HG02870 (cell line): ENCODE data around the gene GABRB3.

Experiments
- ATAC-seq: cut with Tn5 transposase; IDR thresholded peaks from one replicate; pipeline ENCODE4 v1.9.1; 2021; ENCODE audit warnings: mild to moderate bottlenecking, moderate library complexity; ENCODE audit not compliant: unreplicated experiment

The GABRB3 gene

DNA sequence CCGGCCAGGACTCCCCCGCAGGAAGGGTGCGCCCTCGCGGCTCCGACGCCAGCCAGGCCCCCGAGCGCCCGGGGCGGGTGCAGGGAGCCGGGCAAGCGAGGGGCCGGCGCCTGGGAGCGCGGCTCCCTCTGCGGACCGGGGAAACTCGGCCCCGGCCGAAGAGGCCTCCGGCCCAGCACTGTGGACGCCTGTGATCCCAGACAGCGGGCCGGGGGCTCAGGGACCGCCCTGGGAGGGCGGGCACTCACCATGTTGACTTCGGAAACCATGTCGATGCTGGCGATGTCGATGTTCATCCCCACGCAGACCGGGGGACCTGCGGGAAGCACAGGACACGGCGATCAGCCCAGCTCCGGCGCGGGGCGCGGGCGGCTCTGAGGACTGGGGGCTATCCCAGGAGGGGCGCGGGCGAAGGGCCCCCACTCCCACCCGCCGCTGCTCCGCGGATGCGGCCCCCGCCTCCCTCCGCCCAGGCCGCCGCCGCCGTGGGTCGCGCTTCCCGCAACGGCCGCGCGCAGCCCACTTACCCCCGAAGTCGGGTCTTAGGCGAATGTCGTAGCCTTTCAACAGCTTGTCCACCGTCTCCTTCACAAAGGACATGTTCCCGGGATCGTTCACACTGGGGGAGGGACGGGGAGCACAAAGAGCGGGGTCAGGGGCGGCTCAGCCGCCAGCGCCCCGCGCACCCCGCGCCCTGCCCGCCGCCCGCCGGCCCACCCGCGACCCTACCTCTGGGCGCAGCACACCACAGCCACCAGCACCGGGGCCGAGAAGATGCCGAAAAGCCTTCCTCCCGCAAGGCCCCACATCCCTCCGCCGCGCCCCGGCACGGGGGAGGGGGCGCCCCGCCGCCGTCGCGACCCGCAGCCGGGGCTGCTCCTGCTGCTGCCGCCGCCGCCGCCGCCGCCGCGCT, at the start of gene GABRB3:
GABRB3 (minus strand) TSS at position 913 of the 913 bp plus-strand sequence.
- no peak for ATAC-seq

- no peak for ATAC-seq
These were observed 34.9 kb upstream of the GABRB3 start for GRCh38 chr15:26807517-26808427.

- no peak for ATAC-seq
These were observed 33.7 kb upstream of the GABRB3 start for GRCh38 chr15:26806574-26806973.

- ATAC-seq, result no peak
These were observed 33.3 kb upstream of the GABRB3 start for GRCh38 chr15:26806151-26806550.

DNA sequence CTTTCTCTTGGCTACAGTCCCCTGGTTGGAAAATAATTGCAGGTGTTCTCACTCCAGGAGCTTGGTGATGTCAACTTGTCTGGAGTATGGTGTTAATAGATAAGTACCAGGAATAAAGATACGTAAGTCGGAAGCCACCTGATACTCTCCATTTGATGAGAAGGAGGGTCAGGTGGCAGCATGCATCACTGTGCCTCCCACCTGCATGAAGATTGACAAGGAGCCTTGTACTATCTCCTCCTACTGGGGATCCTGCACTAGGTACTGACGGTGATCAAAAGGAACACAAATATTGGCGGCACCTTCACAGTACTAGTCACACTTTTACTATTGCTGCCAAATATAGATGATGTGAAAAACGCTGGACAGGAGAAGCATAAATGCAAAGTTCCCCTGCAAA, 32.6 kb upstream of the GABRB3 start:
- no peak for ATAC-seq

GRCh38 chr15:26804063-26804804, 31.4 kb upstream of the GABRB3 start:
- no peak for ATAC-seq

- ATAC-seq, result no peak
These were observed 17.3 kb upstream of the GABRB3 start for GRCh38 chr15:26790118-26790517.

DNA sequence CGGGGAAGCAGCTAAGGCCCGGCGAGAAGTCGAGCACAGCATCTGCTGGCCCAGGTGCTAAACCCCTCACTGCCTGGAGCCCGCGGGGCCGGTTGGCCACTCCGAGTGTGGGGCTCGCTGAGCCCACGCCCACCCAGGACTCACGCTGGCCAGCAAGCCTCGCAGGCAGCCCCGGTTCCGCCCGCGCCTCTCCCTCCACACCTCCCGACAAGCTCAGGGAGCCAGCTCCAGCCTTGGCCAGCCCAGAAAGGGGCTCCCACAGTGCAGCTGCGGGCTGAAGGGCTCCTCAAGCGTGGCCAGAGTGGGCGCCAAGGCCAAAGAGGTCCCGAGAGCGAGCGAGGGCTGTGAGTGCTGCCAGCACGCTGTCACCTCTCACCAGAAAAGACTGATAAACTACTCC, 8.9 kb upstream of the GABRB3 start:
- ATAC-seq, result no peak

DNA sequence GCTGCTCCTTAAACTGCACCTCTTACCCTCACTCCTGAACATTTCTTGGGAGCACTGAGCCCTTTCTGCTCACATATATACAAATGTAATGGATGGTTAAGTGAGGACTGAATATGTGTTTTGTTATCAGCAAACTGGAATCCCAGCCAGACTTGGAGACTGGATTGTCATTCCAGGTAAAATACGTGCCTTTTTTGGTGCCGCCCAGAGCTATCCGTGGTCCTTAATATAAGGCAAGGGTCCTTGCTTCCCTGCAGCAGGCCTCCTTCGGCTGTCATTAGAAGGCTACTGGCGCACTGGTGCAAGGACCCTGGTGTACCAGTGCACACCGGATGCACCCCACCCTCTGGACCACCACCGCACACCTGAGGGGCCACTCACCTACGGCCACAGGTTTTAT, 1.1 kb upstream of the GABRB3 start:
- no peak for ATAC-seq

DNA sequence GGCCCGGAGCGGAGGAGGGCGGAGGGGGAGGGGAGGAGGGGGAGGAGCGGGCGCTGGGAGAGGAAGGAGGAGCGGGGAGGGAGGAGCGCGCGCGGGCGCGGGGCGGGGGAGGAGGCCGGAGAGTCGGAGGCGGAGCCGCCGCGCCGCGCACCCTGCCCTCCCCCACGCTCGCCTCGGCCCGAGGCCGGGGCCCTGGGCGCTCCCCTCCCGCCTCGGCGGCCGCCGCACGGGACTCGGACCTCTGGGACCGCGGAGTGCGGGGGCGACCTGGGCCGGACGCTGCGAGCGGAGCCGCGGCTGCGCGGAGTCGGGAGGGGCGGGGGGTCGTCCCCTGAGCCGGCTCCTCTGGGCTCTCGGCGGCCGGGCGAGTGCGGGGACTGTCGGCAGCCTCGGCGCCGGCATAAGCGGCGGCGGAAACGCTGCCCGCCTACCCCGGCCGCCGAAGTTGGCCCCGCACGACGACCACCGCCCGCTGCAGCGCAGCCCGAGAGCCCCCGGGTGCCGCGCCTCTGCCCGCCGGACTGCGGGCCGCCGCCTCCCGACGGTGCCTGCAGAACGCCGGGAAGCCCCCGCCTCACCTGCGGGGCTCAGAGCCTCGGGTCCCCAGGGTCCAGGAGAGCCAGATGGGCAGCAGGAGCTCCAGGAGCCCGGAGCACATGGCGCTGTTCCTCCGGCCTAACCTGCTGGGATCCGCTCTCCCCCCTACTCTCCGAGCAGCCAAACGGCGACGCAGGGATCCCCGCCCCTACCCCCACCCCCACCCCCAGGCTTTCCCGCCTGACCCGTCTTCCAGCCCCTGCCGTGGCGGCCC, 406 bp upstream of the GABRB3 start:
- ATAC-seq, result no peak

- no peak for ATAC-seq
These were observed 1.2 kb downstream of the GABRB3 start for GRCh38 chr15:26771578-26772153.

DNA sequence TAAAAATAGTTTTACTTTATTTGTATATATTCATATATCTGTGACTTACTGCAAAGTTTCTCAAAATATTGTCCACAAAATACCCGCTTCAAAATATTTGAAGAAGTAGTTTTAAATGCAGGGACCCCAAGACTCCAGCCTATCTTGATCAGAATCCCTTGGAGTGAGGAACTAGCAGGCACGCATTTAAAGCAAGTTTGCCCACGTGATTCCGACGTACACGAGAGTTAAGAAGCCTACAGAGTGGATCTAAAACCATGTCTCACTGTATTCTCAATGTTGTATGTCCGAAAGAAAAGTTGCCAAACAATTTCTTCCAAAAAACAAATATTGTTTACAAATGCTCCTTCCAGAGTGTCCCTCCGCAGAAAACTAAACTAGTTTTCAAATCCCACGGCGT, 1.7 kb downstream of the GABRB3 start:
- ATAC-seq, result no peak

DNA sequence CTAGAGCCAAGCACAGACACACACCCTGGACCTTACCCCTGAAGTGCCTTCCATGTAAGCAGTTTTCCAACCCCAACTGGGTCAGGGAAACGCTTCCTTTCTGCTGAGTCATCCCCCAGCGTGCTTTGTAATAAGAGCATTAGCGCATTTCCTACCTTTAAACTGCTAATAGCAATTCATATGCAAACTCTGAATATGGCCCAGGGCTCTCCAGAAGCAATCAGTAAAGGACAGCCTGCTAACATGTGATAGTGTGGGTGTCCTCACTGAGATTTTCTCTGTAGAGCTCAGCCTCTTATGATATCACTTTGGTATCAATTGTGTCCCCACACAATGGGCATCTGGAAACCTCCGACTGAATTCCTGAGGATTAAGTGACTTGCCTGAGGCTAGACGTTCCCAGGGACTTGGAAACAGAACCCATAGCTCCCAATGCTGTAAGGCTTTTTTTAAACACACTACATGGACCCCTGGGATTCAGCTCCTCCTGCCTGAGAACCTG, 5.6 kb downstream of the GABRB3 start:
- ATAC-seq, result no peak

DNA sequence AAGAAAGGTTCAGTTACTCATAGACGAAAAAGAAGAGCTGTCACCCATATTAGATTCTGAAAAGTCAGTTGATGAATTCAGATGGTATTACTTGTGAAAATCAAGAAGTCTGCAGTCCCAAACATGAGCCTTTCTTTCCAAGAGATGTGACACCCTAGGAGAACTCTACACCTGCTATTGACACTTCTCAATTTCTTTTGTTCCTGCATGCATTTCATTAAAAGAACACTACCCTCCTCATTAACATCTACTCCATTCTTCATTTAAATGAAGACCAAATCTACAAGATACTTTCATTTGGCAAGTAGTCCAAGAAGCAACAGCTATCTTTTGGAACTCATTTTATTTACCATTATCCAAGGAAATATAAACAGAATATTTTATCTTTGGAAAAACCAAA, 6.6 kb downstream of the GABRB3 start:
- ATAC-seq, result no peak

DNA sequence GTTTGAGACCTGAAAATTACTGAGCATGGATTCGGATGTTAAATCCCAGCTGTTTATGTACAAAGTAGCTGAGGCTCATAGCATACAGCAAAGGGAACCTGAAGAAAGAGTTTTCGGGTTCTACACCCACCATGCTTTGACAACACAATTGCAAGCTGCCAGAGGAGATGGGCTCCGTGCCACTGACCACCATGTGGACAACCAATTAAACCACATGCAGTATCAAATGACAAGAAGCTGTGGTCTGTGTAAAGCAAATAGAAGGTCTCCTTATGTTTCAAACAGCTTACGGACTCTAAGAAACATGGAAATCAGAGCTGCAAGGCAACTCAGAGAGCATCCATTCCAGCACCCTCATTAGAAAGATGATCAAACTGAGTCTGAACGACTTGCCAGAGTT, 12.9 kb downstream of the GABRB3 start:
- no peak for ATAC-seq

- no peak for ATAC-seq
These were observed 14.8 kb downstream of the GABRB3 start for GRCh38 chr15:26758079-26758478.

DNA sequence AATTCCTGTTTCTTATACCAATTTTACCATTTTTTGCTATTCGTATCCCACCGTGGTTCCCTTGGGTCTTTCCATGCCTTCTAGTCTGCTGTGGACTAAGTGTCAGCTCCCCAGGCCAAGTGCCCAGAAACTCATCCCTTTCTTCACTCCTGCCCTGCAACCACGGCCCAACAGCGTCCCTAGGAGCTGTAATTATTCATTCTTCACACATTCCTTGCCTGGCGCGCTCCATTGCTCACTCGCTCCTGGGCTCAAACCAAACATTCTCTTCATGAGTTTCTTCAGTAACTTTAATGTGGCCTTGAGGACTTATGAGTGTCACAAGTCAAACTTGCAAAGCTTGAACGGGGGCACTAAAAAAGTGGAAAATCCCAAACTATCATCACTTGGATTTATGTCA, 15.7 kb downstream of the GABRB3 start:
- no peak for ATAC-seq

DNA sequence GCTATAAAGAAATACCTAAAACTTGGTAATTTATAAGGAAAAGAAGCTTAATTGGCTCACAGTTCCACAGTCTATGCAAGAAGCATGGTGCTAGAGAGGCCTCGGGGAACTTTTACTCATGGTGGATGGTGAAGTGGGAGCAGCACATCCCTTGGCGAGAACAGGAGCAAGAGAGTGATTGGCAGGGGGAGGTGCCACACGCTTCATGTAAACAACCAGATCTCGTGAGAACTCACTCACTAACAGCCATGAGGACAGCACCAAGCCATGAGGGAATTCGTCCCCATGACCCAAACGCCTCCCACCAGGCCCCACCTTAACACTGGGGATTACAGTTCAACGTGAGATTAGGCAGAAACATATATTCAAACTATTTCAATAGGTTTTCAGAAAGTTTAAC, 28.0 kb downstream of the GABRB3 start:
- no peak for ATAC-seq

- no peak for ATAC-seq
These were observed 33.1 kb downstream of the GABRB3 start for GRCh38 chr15:26739791-26740190.

GRCh38 chr15:26738996-26739395, 33.9 kb downstream of the GABRB3 start:
- ATAC-seq, result no peak
